OCI-LY1 (cell line): ENCODE measurements around the gene TBCD.

Experiments used
- CTCF ChIP-seq: fragments of 200-600 bp; sonication (generic), shearing (Covaris generic); IDR thresholded peaks from 2 replicates; pipeline ENCODE4 v1.5.1; 2017; ENCODE audit warnings: mild to moderate bottlenecking, antibody characterized with exemption, low read length, moderate library complexity, mixed read lengths
- EZH2 ChIP-seq: fragments of 200-600 bp; sonication (generic), shearing (Covaris generic); IDR thresholded peaks from 2 replicates; pipeline ENCODE4 v1.8.0; 2017; ENCODE audit warnings: borderline replicate concordance, mixed run types, mild to moderate bottlenecking, antibody characterized with exemption, low read length, moderate library complexity, mixed read lengths

GRCh38 chr17:82878527-82878926 lies 126.7 kb downstream of the TBCD start:
- TF ChIP-seq CTCF (no peak), EZH2 (no peak)
